ENCODE measurements around the gene IFNG-AS1. TPM values are rescaled to one million over a fixed set of nuclear protein-coding genes. Genes with fewer than 3 reads are reported as not detected.

IFNG-AS1 gene
- total RNA-seq, 1 experiment from 2014 or later: not detected

- H3K4me2 ChIP-seq (ENCODE audit: low read length): no peak overlapping the region
- H3K9ac ChIP-seq (ENCODE audit: low read length): no peak overlapping the region
- no peaks in the 10 kb centered on the region for H3K27me3 ChIP-seq (ENCODE audit: insufficient read depth, low read length)
- no peaks in the 10 kb centered on the region for H4K20me1 ChIP-seq (ENCODE audit: insufficient read depth)
- no peaks in the 10 kb centered on the region for H3K4me1 ChIP-seq (ENCODE audit: control insufficient read depth in 1 of 2, insufficient read depth in 2 of 2, low read length in 2 of 2)
- ChIA-PET RAD21 (ENCODE audit: low non-redundant PET in 1 of 2, low total read pairs in 2 of 2, uncharacterized antibody in 2 of 2, unreplicated experiment in 2 of 2) (interaction anchor here in 1 of 2 experiments (0.7 kb wide), 2 partner anchors 118 to 277 kb away, joined by 3 to 4 read pairs; no protein-coding TSS in a partner anchor), POLR2A (no interaction called here), CTCF (interaction anchor here (0.7 to 2.0 kb wide), 18 partner anchors 9 to 1034 kb away, joined by 3 to 35 read pairs (median 4); no protein-coding TSS in a partner anchor)
- intact Hi-C loops (cut with micrococcal nuclease): loop anchor here (1.0 to 10.0 kb wide), 3 partner anchors 183 to 1034 kb away; no protein-coding TSS in a partner anchor
- H3K27ac ChIP-seq (ENCODE audit: low read depth, low read length): no peak overlapping the region
- H3K9me2 ChIP-seq (ENCODE audit: insufficient read depth): no peaks in the 10 kb centered on the region
- BruUV-seq (replicated peaks): no TSS peak
- no peak overlapping the region for H3K4me3 ChIP-seq (replicated peaks in 1 of 2; ENCODE audit: low read depth in 1 of 2, low read length in 2 of 2)
- no peaks in the 10 kb centered on the region for H3K9me3 ChIP-seq (ENCODE audit: control insufficient read depth in 1 of 2, insufficient read depth in 1 of 2, low read depth in 1 of 2, low read length in 2 of 2)
- no peaks in the 10 kb centered on the region for H3K36me3 ChIP-seq (ENCODE audit: control insufficient read depth in 1 of 2, insufficient read depth in 2 of 2, low read length in 2 of 2)
- H2AFZ ChIP-seq (ENCODE audit: low read depth, low read length, poor library complexity, severe bottlenecking): peak overlapping the region; percentile 95
- TF ChIP-seq TCF7L2 (IDR thresholded peaks at IDR 0.05; ENCODE audit: borderline replicate concordance, extremely low read depth, insufficient read depth, insufficient read length) (no peak), REST (IDR thresholded peaks at IDR 0.05; ENCODE audit: low read depth) (no peak), JUND (IDR thresholded peaks at IDR 0.05) (no peak), POLR2A (IDR thresholded peaks at IDR 0.05; ENCODE audit: borderline replicate concordance, extremely low read depth, insufficient read depth, insufficient read length) (no peak), CBX3 (IDR thresholded peaks at IDR 0.05; ENCODE audit: low read depth) (no peak), RAD21 (IDR thresholded peaks at IDR 0.05; ENCODE audit: low read depth) (peak; percentile 86), CEBPB (IDR thresholded peaks at IDR 0.05; ENCODE audit: low read depth) (no peak), MAX (IDR thresholded peaks at IDR 0.05) (no peak), YY1 (IDR thresholded peaks at IDR 0.05; ENCODE audit: extremely low read depth, insufficient replicate concordance, low read depth, low read length) (peak; percentile 41), FOSL1 (IDR thresholded peaks at IDR 0.05; ENCODE audit: low read depth) (peak; percentile 11; the same call in 1 of the 2 replicates), EGR1 (IDR thresholded peaks at IDR 0.05; ENCODE audit: low read depth) (no peak), CTCF (IDR thresholded peaks at IDR 0.05 in 2 of 3, conservative IDR thresholded peaks at IDR 0.05 in 1 of 3; ENCODE audit: borderline replicate concordance in 1 of 3, insufficient read depth in 1 of 3, low read depth in 2 of 3, low read length in 2 of 3) (peak; percentile 61 to 95 (median 85); a peak in 5 of 6 replicates)
- ATAC-seq: peak; percentile 92
- H3K79me2 ChIP-seq (ENCODE audit: insufficient read depth, low read length): no peaks in the 10 kb centered on the region
- DNase-seq (ENCODE audit: low read depth, low spot score): peak; percentile 65
These were observed 51.3 kb downstream of the IFNG-AS1 start for GRCh38 chr12:68040450-68041075.
